HepG2 (cell line): Measurements from ENCODE around the gene HACD1. TPM values are rescaled to one million over a fixed set of nuclear protein-coding genes. Genes with fewer than 3 reads are reported as not detected.

Experiments
- ATF7-NPFF ChIP-seq: sonication (generic); formaldehyde crosslinking; IDR thresholded peaks from 2 replicates; pipeline ENCODE4 v1.8.1; 2023; ENCODE audit warnings: mild to moderate bottlenecking, low read depth, missing genetic modification reagents, moderate library complexity
- CBX1 ChIP-seq: IDR thresholded peaks from one replicate; pipeline ENCODE4 v1.6.1; 2016; ENCODE audit warnings: antibody characterized with exemption, low read depth
- CENPX ChIP-seq: sonication (generic); formaldehyde crosslinking; IDR thresholded peaks from 2 replicates; pipeline ENCODE4 v1.9.0; 2021; ENCODE audit warnings: mild to moderate bottlenecking, missing genetic modification reagents, moderate library complexity
- E2F2 ChIP-seq: sonication (generic); formaldehyde crosslinking; IDR thresholded peaks from 2 replicates; pipeline ENCODE4 v1.4.0; 2020; ENCODE audit warnings: missing genetic modification reagents, borderline replicate concordance
- HCFC1 ChIP-seq: fragments of 150-350 bp; IDR thresholded peaks from 2 replicates; pipeline ENCODE4 v1.6.1; 2014; ENCODE audit warnings: low read depth, low read length
- HNF4G ChIP-seq, 2 experiments: sonication (generic) in 1 of 2; formaldehyde crosslinking in 1 of 2; IDR thresholded peaks; 2 replicates each; pipeline versions ENCODE4 v1.4.0 to v1.6.1; 2011 to 2020; ENCODE audit warnings: borderline replicate concordance in 2 of 2, low read depth in 2 of 2, mild to moderate bottlenecking in 2 of 2, low read length in 1 of 2, missing genetic modification reagents in 1 of 2, moderate library complexity in 1 of 2
- KLF12 ChIP-seq: sonication (generic); formaldehyde crosslinking; IDR thresholded peaks from 2 replicates; pipeline ENCODE4 v1.4.0; 2020; ENCODE audit warnings: missing genetic modification reagents, borderline replicate concordance
- KLF13 ChIP-seq: sonication (generic); formaldehyde crosslinking; IDR thresholded peaks from 2 replicates; pipeline ENCODE4 v1.4.0; 2020; ENCODE audit warnings: mild to moderate bottlenecking, missing genetic modification reagents
- NAIF1 ChIP-seq: sonication (generic); formaldehyde crosslinking; IDR thresholded peaks from 2 replicates; pipeline ENCODE4 v1.5.0; 2020; ENCODE audit warnings: mild to moderate bottlenecking, missing genetic modification reagents, borderline replicate concordance
- NCOA1 ChIP-seq: sonication (generic); formaldehyde crosslinking; IDR thresholded peaks from 2 replicates; pipeline ENCODE4 v1.9.0; 2021; ENCODE audit warnings: missing genetic modification reagents
- PAX8 ChIP-seq: sonication (generic); formaldehyde crosslinking; IDR thresholded peaks from 2 replicates; pipeline ENCODE4 v1.8.0; 2022; ENCODE audit warnings: mild to moderate bottlenecking, missing genetic modification reagents, borderline replicate concordance
- RFX5 ChIP-seq: IDR thresholded peaks from 2 replicates; pipeline ENCODE4 v1.6.1; 2011; ENCODE audit warnings: low read depth, low read length, improper control_type of control experiment
- SIN3A ChIP-seq: IDR thresholded peaks from 2 replicates; pipeline ENCODE4 v1.6.1; 2011; ENCODE audit warnings: low read depth, mild to moderate bottlenecking, control low read depth, low read length, borderline replicate concordance
- SMAD9 ChIP-seq: sonication (generic); formaldehyde crosslinking; IDR thresholded peaks from 2 replicates; pipeline ENCODE4 v1.5.1; 2020; ENCODE audit warnings: mild to moderate bottlenecking, missing genetic modification reagents
- YY1 ChIP-seq: IDR thresholded peaks from 2 replicates; pipeline ENCODE4 v1.6.1; 2011; ENCODE audit warnings: low read length, low read depth, moderate library complexity, mild to moderate bottlenecking; ENCODE audit not compliant: insufficient read depth, insufficient replicate concordance
- ZBTB39 ChIP-seq: sonication (generic); formaldehyde crosslinking; IDR thresholded peaks from 2 replicates; pipeline ENCODE4 v1.5.0; 2020; ENCODE audit warnings: missing genetic modification reagents
- ZMYM2 ChIP-seq: sonication (generic); formaldehyde crosslinking; IDR thresholded peaks from 2 replicates; pipeline ENCODE4 v1.8.0; 2022; ENCODE audit warnings: mild to moderate bottlenecking, missing genetic modification reagents
- ZNF414 ChIP-seq: sonication (generic); formaldehyde crosslinking; IDR thresholded peaks from 2 replicates; pipeline ENCODE4 v1.5.0; 2020; ENCODE audit warnings: missing genetic modification reagents
- ZNF441 ChIP-seq: sonication (generic); formaldehyde crosslinking; IDR thresholded peaks from 2 replicates; pipeline ENCODE4 v1.7.0; 2021; ENCODE audit warnings: missing genetic modification reagents, borderline replicate concordance
- ZNF616 ChIP-seq: sonication (generic); formaldehyde crosslinking; IDR thresholded peaks from 2 replicates; pipeline ENCODE4 v1.5.0; 2020; ENCODE audit warnings: low read depth, mild to moderate bottlenecking, missing genetic modification reagents
- ZNF652 ChIP-seq: IDR thresholded peaks from 2 replicates; pipeline ENCODE4 v1.6.1; 2016; ENCODE audit warnings: low read depth, borderline replicate concordance
- ZNF749 ChIP-seq: sonication (generic); formaldehyde crosslinking; IDR thresholded peaks from 2 replicates; pipeline ENCODE4 v1.8.0; 2022; ENCODE audit warnings: mild to moderate bottlenecking, missing genetic modification reagents, moderate library complexity, borderline replicate concordance
- ZNF761 ChIP-seq: sonication (generic); formaldehyde crosslinking; conservative IDR thresholded peaks from 2 replicates; pipeline ENCODE4 v1.4.0; 2020; ENCODE audit warnings: mild to moderate bottlenecking, missing genetic modification reagents
- ZNF790 ChIP-seq: sonication (generic); formaldehyde crosslinking; IDR thresholded peaks from 2 replicates; pipeline ENCODE4 v1.8.0; 2022; ENCODE audit warnings: missing genetic modification reagents, mild to moderate bottlenecking, borderline replicate concordance
- polyA plus RNA-seq, 8 experiments: library from polyadenylated mRNA; depleted of rRNA in 3 of 8; stranded (reverse) in 7 of 8; unstranded in 1 of 8; fragments of >200 nt; fragmentation: Illumina TruSeq in 4 of 8; extraction: Trizol in 4 of 8; gene quantifications; 2 replicates each; pipeline versions ENCODE4 v1.2.1 to v1.2.3, GENCODE V29; 2011 to 2016; ENCODE audit warnings: low read depth in 4 of 8, missing spikeins in 1 of 8, mixed read lengths in 1 of 8; ENCODE audit not compliant: insufficient read depth in 1 of 8
- total RNA-seq, 5 experiments: library from RNA; depleted of rRNA; stranded (reverse); fragments of >200 nt; fragmentation: Illumina TruSeq; extraction: Trizol; gene quantifications; 2 replicates each; pipeline ENCODE4 v1.2.3, GENCODE V29; 2016; ENCODE audit warnings: low read depth in 1 of 5

HACD1 gene
- total and polyA plus RNA-seq, 2 of the 13 experiments (the other 11 are each of a cell fraction or from before 2014, with no cell fraction given), result 43.4 to 47.6 TPM

GRCh38 chr10:17643755-17644484 lies 26.7 kb upstream of the HACD1 start, which contains the start of gene STAM (continued):
- 0 out of 2 replicates have a peak, but pooled peaks have one; percentile 30 for TF ChIP-seq RFX5
- TF ChIP-seq PAX8 (CRISPR knock-in tag), result 0 out of 2 replicates have a peak, but pooled peaks have one; percentile 71
- peak; percentile 31; the same call in 1 of the 2 replicates for TF ChIP-seq E2F2 (CRISPR knock-in tag)
- no peak for TF ChIP-seq HNF4G (IDR thresholded peaks at IDR 0.05; ENCODE audit: borderline replicate concordance, low read depth, low read length)
- no peak for TF ChIP-seq HNF4G (CRISPR knock-in tag; IDR thresholded peaks at IDR 0.05; ENCODE audit: borderline replicate concordance, low read depth)
- TF ChIP-seq CENPX (CRISPR knock-in tag), result no peak
- TF ChIP-seq ZBTB39 (CRISPR knock-in tag), result no peak
- no peak for TF ChIP-seq ZNF652
- 0 out of 2 replicates have a peak, but pooled peaks have one; percentile 56 for TF ChIP-seq ZNF761 (CRISPR knock-in tag)
- no peak for TF ChIP-seq ZNF616 (CRISPR knock-in tag)
- TF ChIP-seq ATF7-NPFF (CRISPR knock-in tag), result no peak
- peak; percentile 9; the same call in 1 of the 2 replicates for TF ChIP-seq ZNF790 (CRISPR knock-in tag)
- TF ChIP-seq KLF13 (CRISPR knock-in tag), result no peak
- peak; percentile 25; the same call in 1 of the 2 replicates for TF ChIP-seq NCOA1
- no peak for TF ChIP-seq ZNF414 (CRISPR knock-in tag)
- no peak for TF ChIP-seq KLF12 (CRISPR knock-in tag)
- peak; percentile 4 for TF ChIP-seq CBX1
- TF ChIP-seq ZMYM2 (CRISPR knock-in tag), result no peak
- no peak for TF ChIP-seq ZNF441 (CRISPR knock-in tag)
- TF ChIP-seq HCFC1, result peak; percentile 44; the same call in 1 of the 2 replicates
- TF ChIP-seq NAIF1, result no peak
- no peak for TF ChIP-seq ZNF749
- TF ChIP-seq YY1, result peak; percentile 45
- peak; percentile 23; the same call in 1 of the 2 replicates for TF ChIP-seq SIN3A
- no peak for TF ChIP-seq SMAD9
